Heart left ventricle (tissue), 13 donors: ENCODE data around the gene GPR65.

Experiments
- POLR2A ChIP-seq, 2 donors: fragments of 450-650 bp; IDR thresholded peaks; one replicate each; pipeline ENCODE4 v1.6.1; 2017; ENCODE audit warnings: antibody characterized with exemption in 2 of 2, mild to moderate bottlenecking in 2 of 2, moderate library complexity in 2 of 2
- TF ChIP-seq, protein P1 (sequence below), 12 donors: fragments of 200-600 bp; sonication (generic) in 4 of 12; IDR thresholded peaks; one replicate each; pipeline versions ENCODE4 v1.5.0 to v1.8.0; 2018 to 2022; ENCODE audit warnings: antibody characterized with exemption in 12 of 12, mild to moderate bottlenecking in 5 of 12
- donor health status: ischemic (EF 13 %, LVEDD 7.1; RV severe dilation, severe dysfunction).
- donor health status: DM: no; HTN: yes; CAD: no.
- donor health status: DM: no; HTN: no; CAD: no.
- donor health status: ischemic (EF 25% LVEDD 6.9; RV normal size, moderate dysfunction).
- donor health status: ischemic (EF 25% LVEDD 5.7; RV mildly dilated, moderate dysfunction).
- donor health status: ischemic (EF 35%, LVEDD 5.7; RV mildly dilated, moderate dysfunction).
- donor health status: nonischemic (EF 11% LVEDD 7.7; RV severe dilation, severe dysfunction).
- donor health status: DM: yes; HTN: yes; CAD: no.
- donor health status: PGD.
- donor health status: ischemic (EF 29% LVEDD 5.4; RV normal size, mild dysfunction).
- donor health status: nonischemic (EF 23%, LVEDD 6.1; RV moderate dilation, normal function).

DNA sequence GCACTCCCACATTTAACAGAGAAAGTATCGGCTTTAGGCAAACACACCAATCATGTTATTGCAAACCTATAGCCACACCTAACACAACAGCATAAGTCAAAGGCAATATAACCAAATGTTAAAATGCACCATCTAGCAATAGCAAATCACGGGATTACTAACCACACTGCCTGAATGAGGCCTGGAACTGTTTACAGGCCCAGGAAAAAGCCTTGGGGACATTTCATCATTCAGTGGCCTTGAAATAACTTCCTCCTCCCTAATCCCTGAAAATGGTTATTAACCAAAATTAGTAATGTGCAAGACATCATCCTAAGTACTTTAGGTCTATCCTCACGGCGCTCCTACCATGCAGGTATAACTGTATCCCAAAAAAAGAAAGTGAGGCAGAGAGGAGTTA, 14.3 kb upstream of the GPR65 start:
- TF ChIP-seq, protein P1, sequence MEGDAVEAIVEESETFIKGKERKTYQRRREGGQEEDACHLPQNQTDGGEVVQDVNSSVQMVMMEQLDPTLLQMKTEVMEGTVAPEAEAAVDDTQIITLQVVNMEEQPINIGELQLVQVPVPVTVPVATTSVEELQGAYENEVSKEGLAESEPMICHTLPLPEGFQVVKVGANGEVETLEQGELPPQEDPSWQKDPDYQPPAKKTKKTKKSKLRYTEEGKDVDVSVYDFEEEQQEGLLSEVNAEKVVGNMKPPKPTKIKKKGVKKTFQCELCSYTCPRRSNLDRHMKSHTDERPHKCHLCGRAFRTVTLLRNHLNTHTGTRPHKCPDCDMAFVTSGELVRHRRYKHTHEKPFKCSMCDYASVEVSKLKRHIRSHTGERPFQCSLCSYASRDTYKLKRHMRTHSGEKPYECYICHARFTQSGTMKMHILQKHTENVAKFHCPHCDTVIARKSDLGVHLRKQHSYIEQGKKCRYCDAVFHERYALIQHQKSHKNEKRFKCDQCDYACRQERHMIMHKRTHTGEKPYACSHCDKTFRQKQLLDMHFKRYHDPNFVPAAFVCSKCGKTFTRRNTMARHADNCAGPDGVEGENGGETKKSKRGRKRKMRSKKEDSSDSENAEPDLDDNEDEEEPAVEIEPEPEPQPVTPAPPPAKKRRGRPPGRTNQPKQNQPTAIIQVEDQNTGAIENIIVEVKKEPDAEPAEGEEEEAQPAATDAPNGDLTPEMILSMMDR (IDR thresholded peaks at IDR 0.05): no peak
- no peak for TF ChIP-seq POLR2A (IDR thresholded peaks at IDR 0.05)
